Endodermal cell (in vitro differentiated cells): ENCODE results near the gene RASAL2. TPM values are rescaled to one million over a fixed set of nuclear protein-coding genes. Genes with fewer than 3 reads are reported as not detected.

Experiments
- DNase-seq: peaks from one replicate; pipeline ENCODE4 v3.0.0-alpha.2; 2017
- H3K27ac ChIP-seq: 2 replicates; pipeline ENCODE4 v1.5.1; 2013; ENCODE audit warnings: mild to moderate bottlenecking, low read depth, low read length, moderate library complexity
- H3K27me3 ChIP-seq: 2 replicates; pipeline ENCODE4 v1.6.1; 2013; ENCODE audit warnings: mild to moderate bottlenecking, low read length, moderate library complexity; ENCODE audit not compliant: insufficient read depth, control insufficient read depth, poor library complexity, severe bottlenecking
- H3K36me3 ChIP-seq: 2 replicates; pipeline ENCODE4 v1.7.0; 2013; ENCODE audit warnings: mild to moderate bottlenecking, low read length, moderate library complexity; ENCODE audit not compliant: control insufficient read depth, insufficient read depth
- H3K4me1 ChIP-seq: one replicate; pipeline ENCODE4 v1.7.0; 2013; ENCODE audit warnings: low read length; ENCODE audit not compliant: control insufficient read depth, insufficient read depth
- H3K4me3 ChIP-seq: 2 replicates; pipeline ENCODE4 v1.5.1; 2013; ENCODE audit warnings: mild to moderate bottlenecking, low read length, moderate library complexity
- H3K9ac ChIP-seq: 2 replicates; pipeline ENCODE4 v1.6.1; 2013; ENCODE audit warnings: mild to moderate bottlenecking, low read length, moderate library complexity; ENCODE audit not compliant: poor library complexity, severe bottlenecking; ENCODE audit errors: extremely low read depth
- H3K9me3 ChIP-seq: 2 replicates; pipeline ENCODE4 v1.6.1; 2013; ENCODE audit warnings: mild to moderate bottlenecking, low read length, moderate library complexity; ENCODE audit not compliant: control insufficient read depth
- H3K27ac Mint-ChIP-seq: 2 replicates; pipeline ENCODE4 v1.8.0; 2020; ENCODE audit warnings: mixed read lengths
- H3K27me3 Mint-ChIP-seq: 2 replicates; pipeline ENCODE4 v1.8.0; 2021; ENCODE audit warnings: mild to moderate bottlenecking, mixed read lengths; ENCODE audit not compliant: insufficient read depth
- H3K36me3 Mint-ChIP-seq: 2 replicates; pipeline ENCODE4 v1.8.0; 2020; ENCODE audit warnings: low read depth, mixed read lengths
- H3K4me1 Mint-ChIP-seq: 2 replicates; pipeline ENCODE4 v1.8.0; 2020; ENCODE audit warnings: mixed read lengths
- H3K4me3 Mint-ChIP-seq: 2 replicates; pipeline ENCODE4 v1.8.0; 2020; ENCODE audit warnings: mild to moderate bottlenecking, moderate library complexity, mixed read lengths
- H3K9me3 Mint-ChIP-seq: 2 replicates; pipeline ENCODE4 v1.8.0; 2020; ENCODE audit warnings: mild to moderate bottlenecking, mixed read lengths
- CTCF ChIP-seq: fragments of 200-600 bp; sonication (generic); conservative IDR thresholded peaks from 2 replicates; pipeline ENCODE4 v1.5.0; 2021; ENCODE audit warnings: antibody characterized with exemption, mild to moderate bottlenecking
- WGBS, 2 experiments: methylation state at CpG; one replicate each; pipeline versions ENCODE4 v1.1.5 to v1.1.7; 2013; ENCODE audit warnings: missing lambda C conversion rate in 2 of 2, mixed read lengths in 1 of 2; ENCODE audit not compliant: insufficient coverage in 1 of 2, insufficient read length in 1 of 2; 5-methylcytosine and 5-hydroxymethylcytosine counted together
- total RNA-seq, 2 donors: library from RNA; stranded (reverse); fragmentation: NEBNext Ultra II Directional in 1 of 2; extraction: Animal tissue kit (Norgen Biotek cat#: 25700) in 1 of 2; gene quantifications; 2 replicates in 1 of 2; 3 replicates in 1 of 2; pipeline ENCODE4 v1.2.1, GENCODE V29; 2021

The RASAL2 gene
- total RNA-seq, 2 donors from 2014 or later, result 21.8 to 22.1 TPM

GRCh38 chr1:178142806-178143205 is 48.9 kb downstream of the RASAL2 start:
- Histone ChIP-seq H3K4me1 (no peaks in the 10 kb centered on the region), H3K27ac (no peak overlapping the region), H3K27me3 (no peaks in the 10 kb centered on the region), H3K4me3 (no peak overlapping the region), H3K9me3 (no peaks in the 10 kb centered on the region), H3K36me3 (no peaks in the 10 kb centered on the region), H3K9ac (no peak overlapping the region)
- Mint-ChIP-seq H3K4me3 (no peak overlapping the region), H3K27ac (no peak overlapping the region), H3K9me3 (no peaks in the 10 kb centered on the region), H3K36me3 (no peaks in the 10 kb centered on the region), H3K27me3 (no peaks in the 10 kb centered on the region), H3K4me1 (peaks cover 5% of the 10 kb centered on the region)
- no peak for TF ChIP-seq CTCF
- no peak for DNase-seq
- WGBS, 2 experiments, result 98 to 100% methylated on average over 1 to 3 of the region's 4 CpGs

- H3K27ac ChIP-seq, result no peak overlapping the region
- H3K36me3 ChIP-seq, result no peaks in the 10 kb centered on the region
- 92 to 93% methylated on average over 1 to 2 of the region's 2 CpGs for WGBS, 2 experiments
- Mint-ChIP-seq H3K4me1 (peaks cover 7% of the 10 kb centered on the region), H3K27ac (no peak overlapping the region), H3K9me3 (no peaks in the 10 kb centered on the region), H3K36me3 (no peaks in the 10 kb centered on the region), H3K4me3 (no peak overlapping the region), H3K27me3 (no peaks in the 10 kb centered on the region)
- H3K27me3 ChIP-seq, result no peaks in the 10 kb centered on the region
- no peaks in the 10 kb centered on the region for H3K9me3 ChIP-seq
- H3K9ac ChIP-seq, result no peak overlapping the region
- no peak for DNase-seq
- no peak overlapping the region for H3K4me3 ChIP-seq
- no peaks in the 10 kb centered on the region for H3K4me1 ChIP-seq
- no peak for TF ChIP-seq CTCF
Measured at GRCh38 chr1:178143730-178144690, 50.1 kb downstream of the RASAL2 start.

GRCh38 chr1:178145605-178146004 is 51.7 kb downstream of the RASAL2 start:
- Histone ChIP-seq H3K36me3 (no peaks in the 10 kb centered on the region), H3K27ac (no peak overlapping the region), H3K27me3 (no peaks in the 10 kb centered on the region), H3K4me3 (no peak overlapping the region), H3K4me1 (no peaks in the 10 kb centered on the region), H3K9me3 (no peaks in the 10 kb centered on the region), H3K9ac (no peak overlapping the region)
- no peak for TF ChIP-seq CTCF
- no peak for DNase-seq
- 60 to 96% methylated on average over 1 of the region's 1 CpG for WGBS, 2 experiments
- Mint-ChIP-seq H3K27ac (no peak overlapping the region), H3K4me1 (peaks cover 7% of the 10 kb centered on the region), H3K36me3 (no peaks in the 10 kb centered on the region), H3K4me3 (no peak overlapping the region), H3K27me3 (no peaks in the 10 kb centered on the region), H3K9me3 (no peaks in the 10 kb centered on the region)
